Testis (tissue), 2 donors: Measurements from ENCODE around the gene PDRG1.

Experiments
- POLR2A ChIP-seq: fragments of 450-650 bp; IDR thresholded peaks from one replicate; pipeline ENCODE4 v1.6.1; 2017; ENCODE audit warnings: antibody characterized with exemption, mild to moderate bottlenecking, moderate library complexity
- TF ChIP-seq, protein P1 (sequence below), 3 experiments: fragments of 450-650 bp in 2 of 3; fragments of 200-600 bp in 1 of 3; sonication (generic) in 1 of 3; IDR thresholded peaks; one replicate each; pipeline ENCODE4 v1.5.1; 2016 to 2019; ENCODE audit warnings: antibody characterized with exemption in 3 of 3, mild to moderate bottlenecking in 2 of 3, moderate library complexity in 1 of 3

DNA sequence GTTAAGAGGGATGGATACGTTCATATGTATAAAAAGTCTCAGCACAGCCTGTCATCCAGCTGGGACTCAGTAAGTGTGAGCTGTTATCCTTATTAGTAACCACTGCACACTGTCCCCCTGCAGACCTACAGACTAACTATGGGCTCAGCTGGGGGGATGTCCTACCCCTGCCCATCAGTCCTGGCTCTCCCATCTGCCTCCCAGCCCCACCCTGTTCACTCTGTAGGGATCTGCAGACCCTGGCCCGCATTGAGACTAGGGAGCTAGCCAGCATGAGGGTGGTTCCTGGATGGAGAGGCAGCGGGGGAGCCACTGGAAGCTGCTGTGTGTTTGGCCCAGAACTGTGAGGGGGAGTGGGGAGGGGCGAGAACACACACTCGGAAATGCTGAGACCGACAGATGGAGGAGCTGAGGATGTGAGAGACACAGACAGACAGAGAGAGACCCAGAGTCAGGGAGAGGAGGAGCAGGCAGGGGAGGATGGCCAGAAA, 33.2 kb upstream of the PDRG1 start:
- no peak for TF ChIP-seq POLR2A
- TF ChIP-seq, protein P1, sequence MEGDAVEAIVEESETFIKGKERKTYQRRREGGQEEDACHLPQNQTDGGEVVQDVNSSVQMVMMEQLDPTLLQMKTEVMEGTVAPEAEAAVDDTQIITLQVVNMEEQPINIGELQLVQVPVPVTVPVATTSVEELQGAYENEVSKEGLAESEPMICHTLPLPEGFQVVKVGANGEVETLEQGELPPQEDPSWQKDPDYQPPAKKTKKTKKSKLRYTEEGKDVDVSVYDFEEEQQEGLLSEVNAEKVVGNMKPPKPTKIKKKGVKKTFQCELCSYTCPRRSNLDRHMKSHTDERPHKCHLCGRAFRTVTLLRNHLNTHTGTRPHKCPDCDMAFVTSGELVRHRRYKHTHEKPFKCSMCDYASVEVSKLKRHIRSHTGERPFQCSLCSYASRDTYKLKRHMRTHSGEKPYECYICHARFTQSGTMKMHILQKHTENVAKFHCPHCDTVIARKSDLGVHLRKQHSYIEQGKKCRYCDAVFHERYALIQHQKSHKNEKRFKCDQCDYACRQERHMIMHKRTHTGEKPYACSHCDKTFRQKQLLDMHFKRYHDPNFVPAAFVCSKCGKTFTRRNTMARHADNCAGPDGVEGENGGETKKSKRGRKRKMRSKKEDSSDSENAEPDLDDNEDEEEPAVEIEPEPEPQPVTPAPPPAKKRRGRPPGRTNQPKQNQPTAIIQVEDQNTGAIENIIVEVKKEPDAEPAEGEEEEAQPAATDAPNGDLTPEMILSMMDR (IDR thresholded peaks at IDR 0.05): no peak
